HepG2 (cell line): ENCODE measurements around the gene CELSR2. TPM values are rescaled to one million over a fixed set of nuclear protein-coding genes. Genes with fewer than 3 reads are reported as not detected.

ENCODE experiments used
- BCL6 ChIP-seq: IDR thresholded peaks from 2 replicates; pipeline ENCODE4 v1.6.1; 2016; ENCODE audit warnings: missing genetic modification reagents, missing compliant biosample characterization
- EZH2 ChIP-seq: conservative IDR thresholded peaks from 2 replicates; pipeline ENCODE4 v1.6.1; 2012; ENCODE audit warnings: mild to moderate bottlenecking, low read depth, low read length, moderate library complexity
- HCFC1 ChIP-seq: fragments of 150-350 bp; IDR thresholded peaks from 2 replicates; pipeline ENCODE4 v1.6.1; 2014; ENCODE audit warnings: low read depth, low read length
- KLF16 ChIP-seq, 2 experiments: sonication (generic) in 1 of 2; formaldehyde crosslinking in 1 of 2; IDR thresholded peaks; 2 replicates each; pipeline versions ENCODE4 v1.6.1 to v1.8.0; 2016 to 2023; ENCODE audit warnings: missing genetic modification reagents in 2 of 2, missing compliant biosample characterization in 1 of 2
- MEF2D ChIP-seq: sonication (generic); formaldehyde crosslinking; IDR thresholded peaks from 2 replicates; pipeline ENCODE4 v1.5.1; 2020; ENCODE audit warnings: mild to moderate bottlenecking, missing genetic modification reagents
- MEIS1 ChIP-seq: sonication (generic); formaldehyde crosslinking; IDR thresholded peaks from 2 replicates; pipeline ENCODE4 v1.9.0; 2021; ENCODE audit warnings: mild to moderate bottlenecking, missing genetic modification reagents, moderate library complexity, borderline replicate concordance
- NFE2L2 ChIP-seq: fragments of 150-350 bp; IDR thresholded peaks from 2 replicates; pipeline ENCODE4 v1.6.1; 2014; ENCODE audit warnings: low read length
- YEATS2 ChIP-seq: sonication (generic); formaldehyde crosslinking; IDR thresholded peaks from 2 replicates; pipeline ENCODE4 v1.4.0; 2020; ENCODE audit warnings: missing genetic modification reagents, borderline replicate concordance
- YEATS4 ChIP-seq: sonication (generic); formaldehyde crosslinking; IDR thresholded peaks from 2 replicates; pipeline ENCODE4 v1.4.0; 2020; ENCODE audit warnings: missing genetic modification reagents, borderline replicate concordance
- ZFP36L1 ChIP-seq: sonication (generic); formaldehyde crosslinking; IDR thresholded peaks from 2 replicates; pipeline ENCODE4 v1.8.0; 2022; ENCODE audit warnings: mild to moderate bottlenecking, missing genetic modification reagents, moderate library complexity
- ZNF124 ChIP-seq: sonication (generic); formaldehyde crosslinking; IDR thresholded peaks from 2 replicates; pipeline ENCODE4 v1.4.0; 2020; ENCODE audit warnings: missing genetic modification reagents
- ZNF446 ChIP-seq: sonication (generic); formaldehyde crosslinking; IDR thresholded peaks from 2 replicates; pipeline ENCODE4 v1.5.0; 2020; ENCODE audit warnings: mild to moderate bottlenecking, missing genetic modification reagents
- polyA plus RNA-seq, 8 experiments: library from polyadenylated mRNA; depleted of rRNA in 3 of 8; stranded (reverse) in 7 of 8; unstranded in 1 of 8; fragments of >200 nt; fragmentation: Illumina TruSeq in 4 of 8; extraction: Trizol in 4 of 8; gene quantifications; 2 replicates each; pipeline versions ENCODE4 v1.2.1 to v1.2.3, GENCODE V29; 2011 to 2016; ENCODE audit warnings: low read depth in 4 of 8, missing spikeins in 1 of 8, mixed read lengths in 1 of 8; ENCODE audit not compliant: insufficient read depth in 1 of 8
- total RNA-seq, 5 experiments: library from RNA; depleted of rRNA; stranded (reverse); fragments of >200 nt; fragmentation: Illumina TruSeq; extraction: Trizol; gene quantifications; 2 replicates each; pipeline ENCODE4 v1.2.3, GENCODE V29; 2016; ENCODE audit warnings: low read depth in 1 of 5
- TF ChIP-seq, protein P1 (sequence below): sonication (generic); formaldehyde crosslinking; IDR thresholded peaks from 2 replicates; pipeline ENCODE4 v1.5.0; 2020; ENCODE audit warnings: mild to moderate bottlenecking, missing genetic modification reagents, borderline replicate concordance
- TF ChIP-seq, protein P2 (sequence below): sonication (generic); formaldehyde crosslinking; IDR thresholded peaks from 2 replicates; pipeline ENCODE4 v1.4.0; 2020; ENCODE audit warnings: mild to moderate bottlenecking, missing genetic modification reagents
- TF ChIP-seq, protein P3 (sequence below), 2 experiments: sonication (generic) in 1 of 2; formaldehyde crosslinking in 1 of 2; IDR thresholded peaks; 2 replicates each; pipeline versions ENCODE4 v1.4.0 to v1.6.1; 2016 to 2020; ENCODE audit warnings: borderline replicate concordance in 1 of 2, low read depth in 1 of 2, mild to moderate bottlenecking in 1 of 2, missing genetic modification reagents in 1 of 2
- TF ChIP-seq, protein P4 (sequence below): sonication (generic); formaldehyde crosslinking; IDR thresholded peaks from 2 replicates; pipeline ENCODE4 v1.8.0; 2022; ENCODE audit warnings: low read depth, missing genetic modification reagents

The CELSR2 gene
- total and polyA plus RNA-seq, 2 of the 13 experiments (the other 11 are each of a cell fraction or from before 2014, with no cell fraction given), result 4.0 to 6.6 TPM

DNA sequence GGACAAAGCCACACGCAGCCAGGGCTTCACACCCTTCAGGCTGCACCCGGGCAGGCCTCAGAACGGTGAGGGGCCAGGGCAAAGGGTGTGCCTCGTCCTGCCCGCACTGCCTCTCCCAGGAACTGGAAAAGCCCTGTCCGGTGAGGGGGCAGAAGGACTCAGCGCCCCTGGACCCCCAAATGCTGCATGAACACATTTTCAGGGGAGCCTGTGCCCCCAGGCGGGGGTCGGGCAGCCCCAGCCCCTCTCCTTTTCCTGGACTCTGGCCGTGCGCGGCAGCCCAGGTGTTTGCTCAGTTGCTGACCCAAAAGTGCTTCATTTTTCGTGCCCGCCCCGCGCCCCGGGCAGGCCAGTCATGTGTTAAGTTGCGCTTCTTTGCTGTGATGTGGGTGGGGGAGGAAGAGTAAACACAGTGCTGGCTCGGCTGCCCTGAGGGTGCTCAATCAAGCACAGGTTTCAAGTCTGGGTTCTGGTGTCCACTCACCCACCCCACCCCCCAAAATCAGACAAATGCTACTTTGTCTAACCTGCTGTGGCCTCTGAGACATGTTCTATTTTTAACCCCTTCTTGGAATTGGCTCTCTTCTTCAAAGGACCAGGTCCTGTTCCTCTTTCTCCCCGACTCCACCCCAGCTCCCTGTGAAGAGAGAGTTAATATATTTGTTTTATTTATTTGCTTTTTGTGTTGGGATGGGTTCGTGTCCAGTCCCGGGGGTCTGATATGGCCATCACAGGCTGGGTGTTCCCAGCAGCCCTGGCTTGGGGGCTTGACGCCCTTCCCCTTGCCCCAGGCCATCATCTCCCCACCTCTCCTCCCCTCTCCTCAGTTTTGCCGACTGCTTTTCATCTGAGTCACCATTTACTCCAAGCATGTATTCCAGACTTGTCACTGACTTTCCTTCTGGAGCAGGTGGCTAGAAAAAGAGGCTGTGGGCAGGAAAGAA lies 25.5 kb downstream of the CELSR2 start (continued):
- TF ChIP-seq, protein P1, sequence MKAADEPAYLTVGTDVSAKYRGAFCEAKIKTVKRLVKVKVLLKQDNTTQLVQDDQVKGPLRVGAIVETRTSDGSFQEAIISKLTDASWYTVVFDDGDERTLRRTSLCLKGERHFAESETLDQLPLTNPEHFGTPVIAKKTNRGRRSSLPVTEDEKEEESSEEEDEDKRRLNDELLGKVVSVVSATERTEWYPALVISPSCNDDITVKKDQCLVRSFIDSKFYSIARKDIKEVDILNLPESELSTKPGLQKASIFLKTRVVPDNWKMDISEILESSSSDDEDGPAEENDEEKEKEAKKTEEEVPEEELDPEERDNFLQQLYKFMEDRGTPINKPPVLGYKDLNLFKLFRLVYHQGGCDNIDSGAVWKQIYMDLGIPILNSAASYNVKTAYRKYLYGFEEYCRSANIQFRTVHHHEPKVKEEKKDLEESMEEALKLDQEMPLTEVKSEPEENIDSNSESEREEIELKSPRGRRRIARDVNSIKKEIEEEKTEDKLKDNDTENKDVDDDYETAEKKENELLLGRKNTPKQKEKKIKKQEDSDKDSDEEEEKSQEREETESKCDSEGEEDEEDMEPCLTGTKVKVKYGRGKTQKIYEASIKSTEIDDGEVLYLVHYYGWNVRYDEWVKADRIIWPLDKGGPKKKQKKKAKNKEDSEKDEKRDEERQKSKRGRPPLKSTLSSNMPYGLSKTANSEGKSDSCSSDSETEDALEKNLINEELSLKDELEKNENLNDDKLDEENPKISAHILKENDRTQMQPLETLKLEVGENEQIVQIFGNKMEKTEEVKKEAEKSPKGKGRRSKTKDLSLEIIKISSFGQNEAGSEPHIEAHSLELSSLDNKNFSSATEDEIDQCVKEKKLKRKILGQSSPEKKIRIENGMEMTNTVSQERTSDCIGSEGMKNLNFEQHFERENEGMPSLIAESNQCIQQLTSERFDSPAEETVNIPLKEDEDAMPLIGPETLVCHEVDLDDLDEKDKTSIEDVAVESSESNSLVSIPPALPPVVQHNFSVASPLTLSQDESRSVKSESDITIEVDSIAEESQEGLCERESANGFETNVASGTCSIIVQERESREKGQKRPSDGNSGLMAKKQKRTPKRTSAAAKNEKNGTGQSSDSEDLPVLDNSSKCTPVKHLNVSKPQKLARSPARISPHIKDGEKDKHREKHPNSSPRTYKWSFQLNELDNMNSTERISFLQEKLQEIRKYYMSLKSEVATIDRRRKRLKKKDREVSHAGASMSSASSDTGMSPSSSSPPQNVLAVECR (CRISPR knock-in tag), result peak; percentile 79; the same call in 1 of the 2 replicates
- TF ChIP-seq MEF2D (CRISPR knock-in tag) (0 out of 2 replicates have a peak, but pooled peaks have one; percentile 34), KLF16 (CRISPR knock-in tag; IDR thresholded peaks at IDR 0.05) (no peak), BCL6 (CRISPR knock-in tag) (peak; percentile 51; the same call in 1 of the 2 replicates), ZNF446 (CRISPR knock-in tag) (no peak), HCFC1 (no peak), ZNF124 (CRISPR knock-in tag) (peak; percentile 32; the same call in 1 of the 2 replicates), YEATS4 (peak; percentile 60; the same call in 1 of the 2 replicates), EZH2 (no peak), MEIS1 (no peak; the same call in 1 of the 2 replicates), NFE2L2 (no peak), YEATS2 (CRISPR knock-in tag) (no peak), ZFP36L1 (CRISPR knock-in tag) (no peak)
- TF ChIP-seq, protein P2, sequence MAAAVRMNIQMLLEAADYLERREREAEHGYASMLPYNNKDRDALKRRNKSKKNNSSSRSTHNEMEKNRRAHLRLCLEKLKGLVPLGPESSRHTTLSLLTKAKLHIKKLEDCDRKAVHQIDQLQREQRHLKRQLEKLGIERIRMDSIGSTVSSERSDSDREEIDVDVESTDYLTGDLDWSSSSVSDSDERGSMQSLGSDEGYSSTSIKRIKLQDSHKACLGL, result no peak
- TF ChIP-seq, protein P3, sequence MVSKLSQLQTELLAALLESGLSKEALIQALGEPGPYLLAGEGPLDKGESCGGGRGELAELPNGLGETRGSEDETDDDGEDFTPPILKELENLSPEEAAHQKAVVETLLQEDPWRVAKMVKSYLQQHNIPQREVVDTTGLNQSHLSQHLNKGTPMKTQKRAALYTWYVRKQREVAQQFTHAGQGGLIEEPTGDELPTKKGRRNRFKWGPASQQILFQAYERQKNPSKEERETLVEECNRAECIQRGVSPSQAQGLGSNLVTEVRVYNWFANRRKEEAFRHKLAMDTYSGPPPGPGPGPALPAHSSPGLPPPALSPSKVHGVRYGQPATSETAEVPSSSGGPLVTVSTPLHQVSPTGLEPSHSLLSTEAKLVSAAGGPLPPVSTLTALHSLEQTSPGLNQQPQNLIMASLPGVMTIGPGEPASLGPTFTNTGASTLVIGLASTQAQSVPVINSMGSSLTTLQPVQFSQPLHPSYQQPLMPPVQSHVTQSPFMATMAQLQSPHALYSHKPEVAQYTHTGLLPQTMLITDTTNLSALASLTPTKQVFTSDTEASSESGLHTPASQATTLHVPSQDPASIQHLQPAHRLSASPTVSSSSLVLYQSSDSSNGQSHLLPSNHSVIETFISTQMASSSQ (IDR thresholded peaks at IDR 0.05; ENCODE audit: low read depth), result no peak
- TF ChIP-seq, protein P3 (CRISPR knock-in tag; IDR thresholded peaks at IDR 0.05; ENCODE audit: borderline replicate concordance), result no peak; the same call in 1 of the 2 replicates
- TF ChIP-seq, protein P4, sequence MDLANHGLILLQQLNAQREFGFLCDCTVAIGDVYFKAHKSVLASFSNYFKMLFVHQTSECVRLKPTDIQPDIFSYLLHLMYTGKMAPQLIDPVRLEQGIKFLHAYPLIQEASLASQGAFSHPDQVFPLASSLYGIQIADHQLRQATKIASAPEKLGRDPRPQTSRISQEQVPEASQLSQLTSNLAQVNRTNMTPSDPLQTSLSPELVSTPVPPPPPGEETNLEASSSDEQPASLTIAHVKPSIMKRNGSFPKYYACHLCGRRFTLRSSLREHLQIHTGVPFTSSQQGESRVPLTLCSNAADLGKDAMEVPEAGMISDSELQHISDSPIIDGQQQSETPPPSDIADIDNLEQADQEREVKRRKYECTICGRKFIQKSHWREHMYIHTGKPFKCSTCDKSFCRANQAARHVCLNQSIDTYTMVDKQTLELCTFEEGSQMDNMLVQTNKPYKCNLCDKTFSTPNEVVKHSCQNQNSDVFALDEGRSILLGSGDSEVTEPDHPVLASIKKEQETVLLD (CRISPR knock-in tag), result no peak
